Liver (tissue), 3 donors: ENCODE measurements around the gene KLK14.

ENCODE experiments used
- CTCF ChIP-seq: fragments of 150-350 bp; IDR thresholded peaks from 2 replicates; pipeline ENCODE4 v1.5.1; 2017; ENCODE audit warnings: improper control_type of control experiment, low read depth, low read length; ENCODE audit not compliant: missing input control
- GABPA ChIP-seq, 2 donors: IDR thresholded peaks in 1 of 2; conservative IDR thresholded peaks in 1 of 2; 2 replicates each; pipeline ENCODE4 v1.6.1; 2016; ENCODE audit warnings: antibody characterized with exemption in 2 of 2, mild to moderate bottlenecking in 1 of 2, moderate library complexity in 1 of 2
- JUND ChIP-seq, 2 donors: IDR thresholded peaks; 2 replicates each; pipeline ENCODE4 v1.6.1; 2016; ENCODE audit warnings: antibody characterized with exemption in 2 of 2
- REST ChIP-seq: IDR thresholded peaks from 2 replicates; pipeline ENCODE4 v1.6.1; 2016; ENCODE audit warnings: antibody characterized with exemption, mild to moderate bottlenecking
- SP1 ChIP-seq: IDR thresholded peaks from 2 replicates; pipeline ENCODE4 v1.6.1; 2018; ENCODE audit warnings: antibody characterized with exemption, mild to moderate bottlenecking
- YY1 ChIP-seq: IDR thresholded peaks from 2 replicates; pipeline ENCODE4 v1.6.1; 2016; ENCODE audit warnings: antibody characterized with exemption, mild to moderate bottlenecking
- donor health status: healthy.
- donor health status: healthy.

GRCh38 chr19:51060336-51060735 is 22.4 kb downstream of the KLK14 start:
- no peak for TF ChIP-seq YY1
- TF ChIP-seq CTCF, result no peak
- no peak for TF ChIP-seq SP1
- no peak for TF ChIP-seq REST
- TF ChIP-seq JUND (IDR thresholded peaks at IDR 0.05), result no peak
- no peak for TF ChIP-seq GABPA (IDR thresholded peaks at IDR 0.05 in 1 of 2, conservative IDR thresholded peaks at IDR 0.05 in 1 of 2)
